C4-2B (cell line): Measurements from ENCODE around the gene CCDC33.

Experiments
- H3K27ac ChIP-seq: fragments of 450-650 bp; 2 replicates; pipeline ENCODE4 v1.5.1; 2017
- ZFX ChIP-seq: fragments of 450-650 bp; IDR thresholded peaks from 2 replicates; pipeline ENCODE4 v1.6.1; 2017
- TF ChIP-seq, protein P1 (sequence below): fragments of 450-650 bp; conservative IDR thresholded peaks from 2 replicates; pipeline ENCODE4 v1.5.1; 2017; ENCODE audit warnings: mild to moderate bottlenecking

CCDC33 gene

DNA sequence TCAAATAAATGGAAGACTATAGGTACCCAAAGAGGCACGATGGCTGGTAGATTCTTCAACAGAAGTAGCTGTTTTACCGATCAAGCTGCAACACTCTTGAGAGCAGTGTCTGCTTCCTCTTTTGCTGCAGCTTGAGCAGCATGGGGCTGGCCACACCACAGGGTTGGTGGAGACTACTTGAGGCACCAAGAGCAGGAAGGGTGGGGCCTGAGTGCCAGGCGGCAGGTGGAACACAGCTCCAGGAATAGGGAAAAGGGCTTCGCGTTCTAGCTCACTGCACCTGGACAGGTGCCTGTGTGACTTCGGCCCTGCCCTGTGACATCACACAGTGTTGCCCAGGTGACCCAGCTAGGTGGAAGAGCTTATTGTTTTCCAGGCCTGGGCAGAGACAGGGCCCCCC is at the start of gene CCDC33:
TSS of gene CCDC33 (plus strand) at position 365 of the 400 bp plus-strand sequence. CDS start 394 bp downstream, outside the sequence.
- TF ChIP-seq, protein P1, sequence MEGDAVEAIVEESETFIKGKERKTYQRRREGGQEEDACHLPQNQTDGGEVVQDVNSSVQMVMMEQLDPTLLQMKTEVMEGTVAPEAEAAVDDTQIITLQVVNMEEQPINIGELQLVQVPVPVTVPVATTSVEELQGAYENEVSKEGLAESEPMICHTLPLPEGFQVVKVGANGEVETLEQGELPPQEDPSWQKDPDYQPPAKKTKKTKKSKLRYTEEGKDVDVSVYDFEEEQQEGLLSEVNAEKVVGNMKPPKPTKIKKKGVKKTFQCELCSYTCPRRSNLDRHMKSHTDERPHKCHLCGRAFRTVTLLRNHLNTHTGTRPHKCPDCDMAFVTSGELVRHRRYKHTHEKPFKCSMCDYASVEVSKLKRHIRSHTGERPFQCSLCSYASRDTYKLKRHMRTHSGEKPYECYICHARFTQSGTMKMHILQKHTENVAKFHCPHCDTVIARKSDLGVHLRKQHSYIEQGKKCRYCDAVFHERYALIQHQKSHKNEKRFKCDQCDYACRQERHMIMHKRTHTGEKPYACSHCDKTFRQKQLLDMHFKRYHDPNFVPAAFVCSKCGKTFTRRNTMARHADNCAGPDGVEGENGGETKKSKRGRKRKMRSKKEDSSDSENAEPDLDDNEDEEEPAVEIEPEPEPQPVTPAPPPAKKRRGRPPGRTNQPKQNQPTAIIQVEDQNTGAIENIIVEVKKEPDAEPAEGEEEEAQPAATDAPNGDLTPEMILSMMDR = no peak
- TF ChIP-seq ZFX = no peak
- H3K27ac ChIP-seq = no peak within 1 kb of the TSS

DNA sequence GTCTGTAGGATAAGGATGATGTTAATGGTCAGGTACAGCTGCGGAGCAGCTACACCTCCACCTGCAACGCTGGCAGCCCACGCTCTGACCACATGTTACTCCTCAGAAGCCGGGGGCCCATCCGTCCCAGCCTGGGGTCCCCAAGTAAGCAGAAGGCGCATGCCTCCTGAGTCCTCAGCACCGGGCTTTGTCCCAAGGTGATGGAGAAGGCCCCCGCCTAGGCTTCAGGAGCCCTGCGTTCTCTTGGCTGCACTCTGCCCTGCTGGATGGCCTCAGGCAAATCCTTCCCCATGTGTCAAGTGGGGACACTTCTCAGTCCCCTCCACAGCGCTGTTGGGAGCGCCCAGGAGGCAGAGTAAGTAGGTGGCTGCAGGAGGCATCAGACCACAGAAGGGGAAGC is 47.9 kb upstream of the CCDC33 start:
- no peak overlapping the region for H3K27ac ChIP-seq
- TF ChIP-seq, protein P1 = no peak
- no peak for TF ChIP-seq ZFX

DNA sequence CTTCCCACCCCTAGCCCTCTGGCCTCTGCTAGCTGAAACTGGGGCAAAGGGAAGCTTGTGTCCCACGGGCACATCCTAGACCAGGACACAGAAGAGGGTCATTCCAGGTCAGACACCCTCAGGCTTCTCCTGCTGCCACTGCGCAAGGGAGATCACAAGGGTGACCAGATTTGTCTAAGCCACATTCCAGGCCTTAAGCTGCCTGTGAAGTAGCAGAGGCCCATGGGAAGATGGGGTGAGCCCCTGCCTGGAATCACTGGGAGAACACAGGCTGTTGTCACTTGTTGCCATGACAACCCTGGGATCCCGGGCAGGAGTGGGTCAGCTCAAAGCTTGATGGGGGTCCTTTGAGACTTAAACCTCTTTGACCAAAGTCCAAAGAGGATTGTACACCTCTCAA is 44.3 kb upstream of the CCDC33 start:
- TF ChIP-seq ZFX = no peak
- TF ChIP-seq, protein P1 = no peak

DNA sequence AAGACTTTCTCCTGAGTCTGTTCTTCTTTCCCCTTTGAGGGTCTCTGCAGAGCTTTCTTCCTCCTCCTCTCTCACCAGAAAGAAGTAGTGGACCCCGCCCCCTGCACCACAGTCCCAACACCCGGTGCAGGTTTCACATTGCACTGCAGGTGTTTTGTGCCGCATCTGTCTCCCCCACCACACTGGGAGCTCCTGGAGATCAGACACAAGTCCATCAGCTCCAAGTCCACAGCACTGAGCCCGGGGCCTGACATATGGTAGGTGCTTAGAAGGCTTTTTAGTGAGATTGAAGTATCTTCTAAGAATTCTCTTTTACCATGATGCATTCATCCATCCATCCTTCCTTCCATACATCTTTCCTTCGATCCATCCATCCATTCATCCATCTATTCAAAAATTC is 43.4 kb upstream of the CCDC33 start:
- no peak overlapping the region for H3K27ac ChIP-seq
- TF ChIP-seq, protein P1 = no peak
- no peak for TF ChIP-seq ZFX

More for the DNA sequence above, 44.3 kb upstream of the CCDC33 start:
- no peak overlapping the region for H3K27ac ChIP-seq

DNA sequence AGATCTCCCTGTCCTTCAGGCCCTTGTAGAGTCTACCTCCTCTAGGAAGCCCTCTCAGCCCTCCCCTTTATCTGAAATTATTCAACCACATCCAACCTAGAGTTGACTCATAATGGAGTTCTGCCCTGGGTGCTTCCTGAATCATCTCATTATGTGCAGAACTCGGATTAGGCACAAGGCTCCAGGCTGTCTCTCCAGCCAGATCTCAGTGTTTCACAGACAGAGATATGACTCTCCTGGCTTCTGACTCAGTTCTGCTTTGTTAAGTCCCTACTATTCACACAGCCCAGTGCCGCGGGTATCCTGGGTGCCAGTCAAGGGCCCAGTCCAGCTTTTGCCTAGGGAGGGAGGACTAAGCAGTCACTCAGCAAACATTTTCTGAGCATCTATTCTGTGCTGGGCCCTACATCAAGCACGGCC is 42.8 kb upstream of the CCDC33 start:
- H3K27ac ChIP-seq = no peak overlapping the region
- TF ChIP-seq ZFX = no peak
- TF ChIP-seq, protein P1 = no peak

DNA sequence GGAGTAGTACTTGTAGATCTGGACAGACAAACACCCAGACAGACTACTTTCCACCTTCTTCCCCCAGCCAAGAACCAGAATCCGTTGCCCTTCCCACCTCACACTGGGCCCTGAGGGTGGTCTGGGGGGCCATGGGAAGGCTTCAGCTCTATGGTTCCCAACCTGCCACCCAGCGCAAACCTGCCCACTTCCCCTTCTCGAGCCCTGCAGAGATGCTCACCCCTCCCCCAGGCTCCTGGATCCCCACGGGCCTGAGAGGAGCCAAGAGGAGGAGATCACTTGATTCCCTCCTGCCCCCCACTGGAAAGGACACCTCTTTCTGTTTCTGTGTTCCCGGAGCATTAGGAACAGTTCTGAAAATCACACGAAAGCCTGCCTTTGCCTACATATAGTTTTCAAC is 42.2 kb upstream of the CCDC33 start:
- no peak overlapping the region for H3K27ac ChIP-seq
- TF ChIP-seq, protein P1 = no peak

- H3K27ac ChIP-seq = no peak overlapping the region
- TF ChIP-seq ZFX = no peak
- TF ChIP-seq, protein P1 = no peak
These were observed 41.3 kb upstream of the CCDC33 start for GRCh38 chr15:74194572-74195559.
